GM23338 (cell line): ENCODE data around the gene CBX2. TPM values are rescaled to one million over a fixed set of nuclear protein-coding genes. Genes with fewer than 3 reads are reported as not detected.
A peak's percentile ranks its signal among the peaks of the same experiment; 100 is the strongest.

ENCODE experiments used
- ATAC-seq: fragments of 200-7000 bp; cut with Tn5 transposase; 3 replicates; pipeline ENCODE4 v1.9.1; 2020
- DNase-seq: peaks from one replicate; pipeline ENCODE4 v3.0.0-alpha.2; 2015; ENCODE audit warnings: low spot score
- H2AFZ ChIP-seq: fragments of 200-600 bp; sonication (generic); 2 replicates; pipeline ENCODE4 v1.8.0; 2016; ENCODE audit warnings: antibody characterized with exemption, mild to moderate bottlenecking, moderate library complexity
- H3F3A ChIP-seq: fragments of 200-600 bp; sonication (generic); replicated peaks from 2 replicates; pipeline ENCODE4 v1.8.0; 2017; ENCODE audit warnings: antibody characterized with exemption, mixed run types, low read depth
- H3K27ac ChIP-seq: fragments of 200-600 bp; sonication (generic); 2 replicates; pipeline ENCODE4 v1.6.1; 2016; ENCODE audit warnings: low read depth
- H3K27me3 ChIP-seq: fragments of 200-600 bp; sonication (generic); 2 replicates; pipeline ENCODE4 v1.8.0; 2016; ENCODE audit warnings: mild to moderate bottlenecking, mixed run types, moderate library complexity; ENCODE audit not compliant: insufficient read depth
- H3K36me3 ChIP-seq: fragments of 200-600 bp; sonication (generic); 2 replicates; pipeline ENCODE4 v1.8.0; 2016; ENCODE audit warnings: mild to moderate bottlenecking; ENCODE audit not compliant: insufficient read depth
- H3K4me1 ChIP-seq: fragments of 200-600 bp; sonication (generic); 2 replicates; pipeline ENCODE4 v1.8.0; 2016; ENCODE audit warnings: mild to moderate bottlenecking, moderate library complexity; ENCODE audit not compliant: insufficient read depth
- H3K4me2 ChIP-seq: fragments of 200-600 bp; sonication (generic); 2 replicates; pipeline ENCODE4 v1.7.1; 2017; ENCODE audit warnings: mixed run types
- H3K4me3 ChIP-seq: fragments of 200-600 bp; sonication (generic); 2 replicates; pipeline ENCODE4 v1.6.1; 2016; ENCODE audit warnings: mixed run types
- H3K79me2 ChIP-seq: fragments of 200-600 bp; sonication (generic); replicated peaks from 2 replicates; pipeline ENCODE4 v1.8.0; 2017; ENCODE audit warnings: mild to moderate bottlenecking; ENCODE audit not compliant: insufficient read depth
- H3K9me2 ChIP-seq: fragments of 200-600 bp; sonication (generic); 2 replicates; pipeline ENCODE4 v1.8.0; 2017; ENCODE audit not compliant: insufficient read depth
- H4K20me1 ChIP-seq: fragments of 200-600 bp; sonication (generic); replicated peaks from 2 replicates; pipeline ENCODE4 v1.8.0; 2017; ENCODE audit warnings: mild to moderate bottlenecking; ENCODE audit not compliant: insufficient read depth
- H3K27ac Mint-ChIP-seq: 2 replicates; pipeline ENCODE4 v1.8.0; 2020; ENCODE audit warnings: inconsistent platforms, mild to moderate bottlenecking, moderate library complexity, mixed read lengths
- H3K27me3 Mint-ChIP-seq: 3 replicates; pipeline ENCODE4 v1.8.0; 2022; ENCODE audit warnings: low read depth, mild to moderate bottlenecking, moderate library complexity, mixed read lengths, inconsistent platforms; ENCODE audit not compliant: insufficient read depth, poor library complexity
- H3K36me3 Mint-ChIP-seq: 3 replicates; pipeline ENCODE4 v1.8.0; 2021; ENCODE audit warnings: low read depth, mild to moderate bottlenecking, inconsistent platforms, moderate library complexity, mixed read lengths
- H3K4me1 Mint-ChIP-seq: 3 replicates; pipeline ENCODE4 v1.8.0; 2020; ENCODE audit warnings: mild to moderate bottlenecking, inconsistent platforms, mixed read lengths
- H3K4me3 Mint-ChIP-seq: 3 replicates; pipeline ENCODE4 v1.8.0; 2021; ENCODE audit warnings: moderate library complexity, mild to moderate bottlenecking, inconsistent platforms, mixed read lengths
- H3K9me3 Mint-ChIP-seq: 3 replicates; pipeline ENCODE4 v1.8.0; 2020; ENCODE audit warnings: moderate library complexity, mild to moderate bottlenecking, inconsistent platforms, mixed read lengths
- CREB1 ChIP-seq: fragments of 250-450 bp; sonication (Bioruptor Pico); IDR thresholded peaks from 2 replicates; pipeline ENCODE4 v1.5.0; 2020; ENCODE audit warnings: low read depth, mild to moderate bottlenecking, moderate library complexity
- EZH2 ChIP-seq: fragments of 200-600 bp; sonication (generic); IDR thresholded peaks from one replicate; pipeline ENCODE4 v1.8.0; 2017; ENCODE audit warnings: antibody characterized with exemption, mild to moderate bottlenecking, low read depth; ENCODE audit not compliant: unreplicated experiment
- POLR2AphosphoS5 ChIP-seq: IDR thresholded peaks from 2 replicates; pipeline ENCODE4 v1.6.1; 2016; ENCODE audit warnings: antibody characterized with exemption, low read depth
- ZNF331 ChIP-seq: fragments of 250-450 bp; sonication (Bioruptor Pico); IDR thresholded peaks from 2 replicates; pipeline ENCODE4 v1.5.0; 2020; ENCODE audit warnings: low read depth, mild to moderate bottlenecking, moderate library complexity
- polyA plus RNA-seq: library from polyadenylated mRNA; unstranded; fragments of >200 nt; fragmentation: Nextera tagmentation; extraction: Ambion mirVana; gene quantifications from 2 replicates; pipeline ENCODE4 v1.2.1, GENCODE V29; 2016
- total RNA-seq: library from RNA; depleted of rRNA; stranded (reverse); fragments of >200 nt; shearing (Covaris generic); gene quantifications from 2 replicates; pipeline ENCODE4 v1.2.3, GENCODE V29; 2014
- TF ChIP-seq, protein P1 (sequence below): IDR thresholded peaks from one replicate; pipeline ENCODE4 v1.6.1; 2018; ENCODE audit warnings: antibody characterized with exemption; ENCODE audit not compliant: unreplicated experiment
- TF ChIP-seq, protein P2 (sequence below): IDR thresholded peaks from 2 replicates; pipeline ENCODE4 v1.6.1; 2016; ENCODE audit warnings: antibody characterized with exemption
- TF ChIP-seq, protein P3 (sequence below), 2 experiments: fragments of 200-600 bp in 1 of 2; sonication (generic) in 1 of 2; conservative IDR thresholded peaks; 2 replicates each; pipeline versions ENCODE4 v1.5.1 to v1.6.1; 2016 to 2017; ENCODE audit warnings: antibody characterized with exemption in 2 of 2, low read depth in 2 of 2, mild to moderate bottlenecking in 2 of 2, moderate library complexity in 1 of 2

Gene CBX2
- total and polyA plus RNA-seq, 2 experiments from 2014 or later, result 26.6 to 114 TPM

DNA sequence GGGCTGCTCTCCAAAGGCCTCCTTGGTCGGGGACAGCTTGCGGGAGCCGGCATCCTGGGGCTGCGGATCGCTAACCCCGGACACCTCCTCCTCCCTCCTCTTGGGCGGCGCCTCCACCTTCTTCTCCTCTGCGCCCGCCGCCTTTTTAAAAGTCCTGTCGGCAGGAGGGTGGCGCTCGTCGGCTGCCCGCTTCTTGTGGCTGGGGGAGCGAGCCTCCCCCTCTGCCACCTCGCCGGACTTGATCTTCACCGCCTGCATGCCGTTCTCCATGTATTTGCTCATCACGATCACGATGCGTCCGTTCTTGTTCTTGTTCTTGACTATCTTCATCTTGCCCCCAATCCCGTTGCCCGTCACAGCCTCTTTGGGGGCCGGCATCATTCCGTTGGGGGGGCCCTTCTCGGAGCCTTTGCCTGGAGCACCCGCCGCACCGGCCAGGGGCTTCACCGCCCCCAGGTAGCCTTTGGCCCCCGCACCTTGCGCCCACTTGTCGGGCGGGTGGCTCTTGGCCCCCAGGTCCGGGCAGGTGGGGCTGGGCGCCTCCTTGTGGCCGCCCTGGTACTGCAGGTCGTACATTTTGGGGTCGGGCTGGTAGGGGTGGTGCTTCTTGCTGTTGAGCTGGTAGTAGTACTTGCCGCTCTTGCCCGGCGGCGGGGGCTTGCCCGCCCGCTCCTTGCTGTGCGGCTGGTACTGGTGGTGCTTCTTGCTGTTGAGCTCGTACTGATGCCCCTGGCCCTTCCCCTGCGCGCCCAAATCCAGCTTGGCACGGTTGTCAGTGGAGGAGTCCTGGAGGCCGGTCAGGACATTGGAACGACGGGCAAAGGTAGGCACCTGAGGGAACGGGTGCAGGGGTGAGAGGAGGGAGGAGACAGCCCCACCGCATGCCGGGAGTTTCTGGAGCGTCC, 56.9 kb downstream of the CBX2 start:
- Mint-ChIP-seq H3K27me3 (peaks cover 90% of the 10 kb centered on the region), H3K4me3 (peak overlapping the region; percentile 58), H3K27ac (no peak overlapping the region), H3K4me1 (peaks cover 47% of the 10 kb centered on the region), H3K36me3 (peaks cover 4% of the 10 kb centered on the region; the same call in 2 of the 3 replicates), H3K9me3 (no peaks in the 10 kb centered on the region; the same call in 2 of the 3 replicates)
- no peak overlapping the region for H3K27ac ChIP-seq
- H3K36me3 ChIP-seq, result no peaks in the 10 kb centered on the region
- H4K20me1 ChIP-seq, result peaks cover 4% of the 10 kb centered on the region; the same call in 1 of the 2 replicates
- DNase-seq (peak; percentile 81), ATAC-seq (peak; percentile 8)
- H2AFZ ChIP-seq, result no peak overlapping the region
- TF ChIP-seq ZNF331 (no peak), EZH2 (peak; percentile 89)
- TF ChIP-seq, protein P1, sequence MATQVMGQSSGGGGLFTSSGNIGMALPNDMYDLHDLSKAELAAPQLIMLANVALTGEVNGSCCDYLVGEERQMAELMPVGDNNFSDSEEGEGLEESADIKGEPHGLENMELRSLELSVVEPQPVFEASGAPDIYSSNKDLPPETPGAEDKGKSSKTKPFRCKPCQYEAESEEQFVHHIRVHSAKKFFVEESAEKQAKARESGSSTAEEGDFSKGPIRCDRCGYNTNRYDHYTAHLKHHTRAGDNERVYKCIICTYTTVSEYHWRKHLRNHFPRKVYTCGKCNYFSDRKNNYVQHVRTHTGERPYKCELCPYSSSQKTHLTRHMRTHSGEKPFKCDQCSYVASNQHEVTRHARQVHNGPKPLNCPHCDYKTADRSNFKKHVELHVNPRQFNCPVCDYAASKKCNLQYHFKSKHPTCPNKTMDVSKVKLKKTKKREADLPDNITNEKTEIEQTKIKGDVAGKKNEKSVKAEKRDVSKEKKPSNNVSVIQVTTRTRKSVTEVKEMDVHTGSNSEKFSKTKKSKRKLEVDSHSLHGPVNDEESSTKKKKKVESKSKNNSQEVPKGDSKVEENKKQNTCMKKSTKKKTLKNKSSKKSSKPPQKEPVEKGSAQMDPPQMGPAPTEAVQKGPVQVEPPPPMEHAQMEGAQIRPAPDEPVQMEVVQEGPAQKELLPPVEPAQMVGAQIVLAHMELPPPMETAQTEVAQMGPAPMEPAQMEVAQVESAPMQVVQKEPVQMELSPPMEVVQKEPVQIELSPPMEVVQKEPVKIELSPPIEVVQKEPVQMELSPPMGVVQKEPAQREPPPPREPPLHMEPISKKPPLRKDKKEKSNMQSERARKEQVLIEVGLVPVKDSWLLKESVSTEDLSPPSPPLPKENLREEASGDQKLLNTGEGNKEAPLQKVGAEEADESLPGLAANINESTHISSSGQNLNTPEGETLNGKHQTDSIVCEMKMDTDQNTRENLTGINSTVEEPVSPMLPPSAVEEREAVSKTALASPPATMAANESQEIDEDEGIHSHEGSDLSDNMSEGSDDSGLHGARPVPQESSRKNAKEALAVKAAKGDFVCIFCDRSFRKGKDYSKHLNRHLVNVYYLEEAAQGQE, result no peak
- TF ChIP-seq, protein P2, sequence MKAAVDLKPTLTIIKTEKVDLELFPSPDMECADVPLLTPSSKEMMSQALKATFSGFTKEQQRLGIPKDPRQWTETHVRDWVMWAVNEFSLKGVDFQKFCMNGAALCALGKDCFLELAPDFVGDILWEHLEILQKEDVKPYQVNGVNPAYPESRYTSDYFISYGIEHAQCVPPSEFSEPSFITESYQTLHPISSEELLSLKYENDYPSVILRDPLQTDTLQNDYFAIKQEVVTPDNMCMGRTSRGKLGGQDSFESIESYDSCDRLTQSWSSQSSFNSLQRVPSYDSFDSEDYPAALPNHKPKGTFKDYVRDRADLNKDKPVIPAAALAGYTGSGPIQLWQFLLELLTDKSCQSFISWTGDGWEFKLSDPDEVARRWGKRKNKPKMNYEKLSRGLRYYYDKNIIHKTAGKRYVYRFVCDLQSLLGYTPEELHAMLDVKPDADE, result no peak
- TF ChIP-seq, protein P3, sequence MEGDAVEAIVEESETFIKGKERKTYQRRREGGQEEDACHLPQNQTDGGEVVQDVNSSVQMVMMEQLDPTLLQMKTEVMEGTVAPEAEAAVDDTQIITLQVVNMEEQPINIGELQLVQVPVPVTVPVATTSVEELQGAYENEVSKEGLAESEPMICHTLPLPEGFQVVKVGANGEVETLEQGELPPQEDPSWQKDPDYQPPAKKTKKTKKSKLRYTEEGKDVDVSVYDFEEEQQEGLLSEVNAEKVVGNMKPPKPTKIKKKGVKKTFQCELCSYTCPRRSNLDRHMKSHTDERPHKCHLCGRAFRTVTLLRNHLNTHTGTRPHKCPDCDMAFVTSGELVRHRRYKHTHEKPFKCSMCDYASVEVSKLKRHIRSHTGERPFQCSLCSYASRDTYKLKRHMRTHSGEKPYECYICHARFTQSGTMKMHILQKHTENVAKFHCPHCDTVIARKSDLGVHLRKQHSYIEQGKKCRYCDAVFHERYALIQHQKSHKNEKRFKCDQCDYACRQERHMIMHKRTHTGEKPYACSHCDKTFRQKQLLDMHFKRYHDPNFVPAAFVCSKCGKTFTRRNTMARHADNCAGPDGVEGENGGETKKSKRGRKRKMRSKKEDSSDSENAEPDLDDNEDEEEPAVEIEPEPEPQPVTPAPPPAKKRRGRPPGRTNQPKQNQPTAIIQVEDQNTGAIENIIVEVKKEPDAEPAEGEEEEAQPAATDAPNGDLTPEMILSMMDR (conservative IDR thresholded peaks at IDR 0.05; ENCODE audit: low read depth in 2 of 2), result peak; percentile 89 to 93
- peak overlapping the region; percentile 80 for H3K4me3 ChIP-seq
- no peaks in the 10 kb centered on the region for H3K9me2 ChIP-seq
- peaks cover 47% of the 10 kb centered on the region for H3K4me1 ChIP-seq
- peaks cover 88% of the 10 kb centered on the region for H3K27me3 ChIP-seq
- no peaks in the 10 kb centered on the region for H3K79me2 ChIP-seq
- H3K4me2 ChIP-seq, result peak overlapping the region; percentile 99
- H3F3A ChIP-seq, result peaks cover 27% of the 10 kb centered on the region

DNA sequence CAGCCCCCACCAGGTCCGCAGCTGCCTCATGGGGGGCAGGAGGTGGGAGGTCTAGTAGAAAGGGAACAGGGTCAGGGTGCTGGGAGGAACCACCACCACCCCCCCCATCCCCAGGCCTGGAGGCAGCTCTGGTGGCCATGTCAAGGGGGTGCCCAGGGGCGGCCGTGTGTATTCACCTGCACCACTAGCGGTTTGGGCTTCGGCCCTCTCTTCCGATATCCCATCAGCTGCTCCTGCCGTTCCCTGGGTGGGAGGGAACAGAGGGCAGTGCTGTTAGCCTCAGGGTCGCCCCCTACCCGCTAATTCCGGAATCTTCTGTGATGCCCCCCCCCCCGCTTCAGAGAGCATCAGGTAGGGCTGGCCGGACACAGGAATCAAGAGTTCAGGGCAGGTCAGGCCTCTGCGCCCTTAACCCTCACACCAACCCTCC, 57.5 kb downstream of the CBX2 start:
- H3K36me3 Mint-ChIP-seq, result peaks cover 4% of the 10 kb centered on the region; the same call in 2 of the 3 replicates
- peak overlapping the region; percentile 99 for H3K4me2 ChIP-seq

More for the DNA sequence above, 57.5 kb downstream of the CBX2 start:
- Histone ChIP-seq H3K4me3 (peak overlapping the region; percentile 80), H3K79me2 (no peaks in the 10 kb centered on the region), H3K9me2 (no peaks in the 10 kb centered on the region), H2AFZ (no peak overlapping the region), H3K36me3 (no peaks in the 10 kb centered on the region), H3F3A (peaks cover 30% of the 10 kb centered on the region), H3K27ac (no peak overlapping the region), H4K20me1 (peaks cover 4% of the 10 kb centered on the region), H3K27me3 (peaks cover 88% of the 10 kb centered on the region), H3K4me1 (peaks cover 42% of the 10 kb centered on the region)
- ATAC-seq, result peak; percentile 0
- Mint-ChIP-seq H3K27ac (no peak overlapping the region), H3K4me1 (peaks cover 42% of the 10 kb centered on the region), H3K27me3 (peaks cover 90% of the 10 kb centered on the region), H3K4me3 (peak overlapping the region; percentile 58), H3K9me3 (peaks cover 5% of the 10 kb centered on the region; the same call in 2 of the 3 replicates)
- DNase-seq, result peak; percentile 64
- TF ChIP-seq POLR2AphosphoS5 (no peak), EZH2 (no peak), CREB1 (CRISPR knock-in tag) (no peak)
- TF ChIP-seq, protein P2, result no peak
- TF ChIP-seq, protein P3 (conservative IDR thresholded peaks at IDR 0.05; ENCODE audit: low read depth in 2 of 2), result peak; percentile 27 to 44; a peak in 3 of 4 replicates
